Measurements from ENCODE around the gene COL27A1.

- TF ChIP-seq EP300 (IDR thresholded peaks at IDR 0.05), result no peak
- TF ChIP-seq POLR2A (IDR thresholded peaks at IDR 0.05), result no peak
- TF ChIP-seq CTCF (IDR thresholded peaks at IDR 0.05), result peak; percentile 30 to 64
These were observed 184.0 kb downstream of the COL27A1 start for GRCh38 chr9:114339130-114339908.
